Measurements from ENCODE around the gene KANK2. TPM values are rescaled to one million over a fixed set of nuclear protein-coding genes. Genes with fewer than 3 reads are reported as not detected.
"Not testable (repeated sequence)": the region's sequence is repeated elsewhere in the genome, so short reads cannot be mapped to it uniquely, and the experiment has no call there.

The KANK2 gene
- total RNA-seq, 5 donors from 2014 or later (not counting 1 experiment from before 2014, with no cell fraction given) = 0.68 to 1.9 (median 1.2) TPM

- peaks cover 27% of the 10 kb centered on the region for H3K36me3 Mint-ChIP-seq
- 100% methylated on average over 6 of the region's 17 CpGs for WGBS (ENCODE audit: insufficient coverage)
- CTCF ChIA-PET = interaction anchor here in 1 of 2 donors (0.7 kb wide), 1 partner anchor 355 kb away, joined by 5 read pairs; no protein-coding TSS in a partner anchor
Observed at GRCh38 chr19:11121963-11122362, 75.4 kb downstream of the KANK2 start.

GRCh38 chr19:11116507-11116906 lies 80.8 kb downstream of the KANK2 start:
- Histone ChIP-seq H3K9me3 (no peaks in the 10 kb centered on the region), H3K27ac (ENCODE audit: low read length) (no peak overlapping the region), H3K4me1 (ENCODE audit: control insufficient read depth in 1 of 2, extremely low read depth in 1 of 2, insufficient read depth in 2 of 2, low read length in 2 of 2) (no peaks in the 10 kb centered on the region), H3K4me3 (ENCODE audit: control insufficient read depth in 1 of 2, extremely low read depth in 1 of 2, low read length in 1 of 2) (no peak overlapping the region), H3K36me3 (ENCODE audit: control insufficient read depth in 2 of 2, extremely low read depth in 1 of 2, insufficient read depth in 1 of 2, low read length in 1 of 2) (peaks cover 18 to 58% of the 10 kb centered on the region in 2 donors), H3K27me3 (replicated peaks in 1 of 2; ENCODE audit: control insufficient read depth in 2 of 2, extremely low read depth in 1 of 2, insufficient read depth in 2 of 2, low read length in 1 of 2) (no peaks in the 10 kb centered on the region)
- H3K4me1 Mint-ChIP-seq = no peaks in the 10 kb centered on the region
- no peaks in the 10 kb centered on the region for H3K27me3 Mint-ChIP-seq
- DNase-seq (no peak), ATAC-seq (replicated peaks in 1 of 4) (no peak)
- no peak overlapping the region for H3K4me3 Mint-ChIP-seq
- H3K36me3 Mint-ChIP-seq = peaks cover 39% of the 10 kb centered on the region
- no peaks in the 10 kb centered on the region for H3K9me3 Mint-ChIP-seq
- H3K27ac Mint-ChIP-seq = peak overlapping the region in 1 of 2 donors; percentile 7
- POLR2A ChIA-PET = no interaction called here
- CTCF ChIA-PET = no interaction called here
- 100% methylated on average over 6 of the region's 9 CpGs for WGBS (ENCODE audit: insufficient coverage)

More at GRCh38 chr19:11121963-11122362, 75.4 kb downstream of the KANK2 start:
- H3K27ac ChIP-seq (ENCODE audit: low read length); ATAC-seq (replicated peaks in 1 of 4); H3K9me3 Mint-ChIP-seq; H3K4me3 Mint-ChIP-seq; H3K27ac Mint-ChIP-seq; H3K4me3 ChIP-seq (ENCODE audit: control insufficient read depth in 1 of 2, extremely low read depth in 1 of 2, low read length in 1 of 2); DNase-seq; H3K4me1 ChIP-seq (ENCODE audit: control insufficient read depth in 1 of 2, extremely low read depth in 1 of 2, insufficient read depth in 2 of 2, low read length in 2 of 2); H3K4me1 Mint-ChIP-seq; H3K27me3 ChIP-seq (replicated peaks in 1 of 2; ENCODE audit: control insufficient read depth in 2 of 2, extremely low read depth in 1 of 2, insufficient read depth in 2 of 2, low read length in 1 of 2); POLR2A ChIA-PET; H3K27me3 Mint-ChIP-seq; H3K9me3 ChIP-seq: not testable (repeated sequence)
- H3K36me3 ChIP-seq (ENCODE audit: control insufficient read depth in 2 of 2, extremely low read depth in 1 of 2, insufficient read depth in 1 of 2, low read length in 1 of 2) = peaks cover 20 to 44% of the 10 kb centered on the region in 2 donors

GRCh38 chr19:11115895-11116446 lies 81.4 kb downstream of the KANK2 start:
- Histone ChIP-seq H3K36me3 (ENCODE audit: control insufficient read depth in 2 of 2, extremely low read depth in 1 of 2, insufficient read depth in 1 of 2, low read length in 1 of 2) (peaks cover 18 to 61% of the 10 kb centered on the region in 2 donors), H3K4me3 (ENCODE audit: control insufficient read depth in 1 of 2, extremely low read depth in 1 of 2, low read length in 1 of 2) (no peak overlapping the region), H3K27me3 (replicated peaks in 1 of 2; ENCODE audit: control insufficient read depth in 2 of 2, extremely low read depth in 1 of 2, insufficient read depth in 2 of 2, low read length in 1 of 2) (no peaks in the 10 kb centered on the region), H3K9me3 (no peaks in the 10 kb centered on the region), H3K4me1 (ENCODE audit: control insufficient read depth in 1 of 2, extremely low read depth in 1 of 2, insufficient read depth in 2 of 2, low read length in 2 of 2) (no peaks in the 10 kb centered on the region), H3K27ac (ENCODE audit: low read length) (no peak overlapping the region)
- Mint-ChIP-seq H3K9me3 (no peaks in the 10 kb centered on the region), H3K4me1 (no peaks in the 10 kb centered on the region), H3K27ac (peak overlapping the region in 1 of 2 donors; percentile 48), H3K27me3 (no peaks in the 10 kb centered on the region), H3K36me3 (peaks cover 40% of the 10 kb centered on the region), H3K4me3 (no peak overlapping the region)
- DNase-seq = no peak
- 93% methylated on average over 8 of the region's 11 CpGs for WGBS (ENCODE audit: insufficient coverage)
- no peak for ATAC-seq (replicated peaks in 1 of 4)
- ChIA-PET CTCF (no interaction called here), POLR2A (no interaction called here)

- Histone ChIP-seq H3K27me3 (replicated peaks in 1 of 2; ENCODE audit: control insufficient read depth in 2 of 2, extremely low read depth in 1 of 2, insufficient read depth in 2 of 2, low read length in 1 of 2) (no peaks in the 10 kb centered on the region), H3K9me3 (no peaks in the 10 kb centered on the region), H3K36me3 (ENCODE audit: control insufficient read depth in 2 of 2, extremely low read depth in 1 of 2, insufficient read depth in 1 of 2, low read length in 1 of 2) (peaks cover 15 to 54% of the 10 kb centered on the region in 2 donors), H3K4me1 (ENCODE audit: control insufficient read depth in 1 of 2, extremely low read depth in 1 of 2, insufficient read depth in 2 of 2, low read length in 2 of 2) (no peaks in the 10 kb centered on the region), H3K4me3 (ENCODE audit: control insufficient read depth in 1 of 2, extremely low read depth in 1 of 2, low read length in 1 of 2) (no peak overlapping the region), H3K27ac (ENCODE audit: low read length) (no peak overlapping the region)
- Mint-ChIP-seq H3K36me3 (peaks cover 34% of the 10 kb centered on the region), H3K4me3 (no peak overlapping the region), H3K4me1 (no peaks in the 10 kb centered on the region), H3K9me3 (no peaks in the 10 kb centered on the region), H3K27me3 (no peaks in the 10 kb centered on the region), H3K27ac (no peak overlapping the region)
- WGBS (ENCODE audit: insufficient coverage) = 100% methylated on average over 3 of the region's 5 CpGs
- ChIA-PET CTCF (no interaction called here), POLR2A (no interaction called here)
- ATAC-seq (replicated peaks in 1 of 4) (no peak), DNase-seq (no peak)
Observed at GRCh38 chr19:11115042-11115441, 82.3 kb downstream of the KANK2 start.

Other genes starting within 250 kb of the KANK2 start
- 100 to 1,000 TPM in 4 of 5 donors, 10 to 100 TPM in 1; 93.4 to 114 (median 109) TPM for gene SMARCA4, start 236.5 kb downstream of the KANK2 start, total RNA-seq
- 10 to 100 TPM; 33.8 to 50.4 (median 42.0) TPM for gene LDLR, start 108.1 kb downstream of the KANK2 start, total RNA-seq
- 1 to 10 TPM in 4 of 5 donors, under 1 TPM in 1; 0.95 to 3.6 (median 2.4) TPM for gene SPC24, start 41.8 kb downstream of the KANK2 start, total RNA-seq
- gene ANGPTL8, start 42.1 kb upstream of the KANK2 start, total RNA-seq = not detected
- 1 to 10 TPM in 3 of 5 donors, under 1 TPM in 2; 0.78 to 1.8 (median 1.0) TPM for gene DOCK6, start 65.0 kb upstream of the KANK2 start, total RNA-seq
- not detected for gene TSPAN16, start 98.6 kb upstream of the KANK2 start, total RNA-seq
- gene RAB3D, start 142.1 kb upstream of the KANK2 start, total RNA-seq = 1 to 10 TPM; 4.7 to 9.5 (median 8.8) TPM
- gene TMEM205, start 148.7 kb upstream of the KANK2 start, total RNA-seq = 10 to 100 TPM; 15.6 to 32.9 (median 27.0) TPM
- 10 to 100 TPM; 59.7 to 81.8 (median 69.6) TPM for gene CCDC159, start 149.0 kb upstream of the KANK2 start, total RNA-seq
- gene PLPPR2, start 157.9 kb upstream of the KANK2 start, total RNA-seq = 10 to 100 TPM in 3 of 5 donors, 1 to 10 TPM in 2; 8.6 to 16.2 (median 10.7) TPM
- gene SWSAP1, start 177.1 kb upstream of the KANK2 start, total RNA-seq = 1 to 10 TPM; 1.6 to 5.5 (median 4.3) TPM
- 10 to 100 TPM in 1 of 5 donors, 1 to 10 TPM in 4; 5.9 to 11.0 (median 6.7) TPM for gene EPOR, start 186.8 kb upstream of the KANK2 start, total RNA-seq
- under 1 TPM in 3 of 5 donors, not detected in 2; 0.22 to 0.72 (median 0.50) TPM for gene RGL3, start 221.8 kb upstream of the KANK2 start, total RNA-seq
- under 1 TPM in 1 of 5 donors, not detected in 4; 0.20 TPM for gene ODAD3, start 237.6 kb upstream of the KANK2 start, total RNA-seq
- gene PRKCSH, start 238.1 kb upstream of the KANK2 start, total RNA-seq = 100 to 1,000 TPM; 248 to 382 (median 334) TPM

Measured in T-cell (primary cell).